UCSD-AML1 (cell line): ENCODE data around the gene MCOLN2.
"Not testable (repeated sequence)": the region's sequence is repeated elsewhere in the genome, so short reads cannot be mapped to it uniquely, and the experiment has no call there.

Source experiments
- DNase-seq: peaks from one replicate; lab custom pipeline; 2025; ENCODE audit not compliant: unreplicated experiment; lab: John Stamatoyannopoulos, UW

MCOLN2 gene

GRCh38 chr1:84986561-84986960, 10.4 kb downstream of the MCOLN2 start:
- DNase-seq: not testable (repeated sequence)

- DNase-seq: no peak
These were observed 11.5 kb downstream of the MCOLN2 start for GRCh38 chr1:84985365-84985764.

- DNase-seq: no peak
These were observed 14.5 kb downstream of the MCOLN2 start for GRCh38 chr1:84982395-84982794.

- no peak for DNase-seq
These were observed 21.9 kb downstream of the MCOLN2 start for GRCh38 chr1:84975035-84975434.

- no peak for DNase-seq
These were observed 23.2 kb downstream of the MCOLN2 start for GRCh38 chr1:84973498-84974334.

- DNase-seq: no peak
These were observed 24.4 kb downstream of the MCOLN2 start for GRCh38 chr1:84972377-84972987.

GRCh38 chr1:84971957-84972356, 25.0 kb downstream of the MCOLN2 start:
- no peak for DNase-seq

- DNase-seq: no peak
These were observed 27.2 kb downstream of the MCOLN2 start for GRCh38 chr1:84969489-84970250.

- DNase-seq: no peak
These were observed 28.0 kb downstream of the MCOLN2 start for GRCh38 chr1:84968865-84969264.

- no peak for DNase-seq
These were observed 28.8 kb downstream of the MCOLN2 start for GRCh38 chr1:84968101-84968500.

- DNase-seq: no peak
These were observed 29.2 kb downstream of the MCOLN2 start for GRCh38 chr1:84967666-84968065.

GRCh38 chr1:84963021-84963420, 33.9 kb downstream of the MCOLN2 start:
- DNase-seq: no peak

- DNase-seq: no peak
These were observed 35.6 kb downstream of the MCOLN2 start for GRCh38 chr1:84961316-84961715.

GRCh38 chr1:84960371-84960770, 36.5 kb downstream of the MCOLN2 start:
- no peak for DNase-seq

- DNase-seq: no peak
These were observed 37.6 kb downstream of the MCOLN2 start for GRCh38 chr1:84959294-84959693.

GRCh38 chr1:84957966-84958365, 38.9 kb downstream of the MCOLN2 start:
- no peak for DNase-seq

- DNase-seq: no peak
These were observed 40.3 kb downstream of the MCOLN2 start for GRCh38 chr1:84956655-84957054.

GRCh38 chr1:84956097-84956496, 40.8 kb downstream of the MCOLN2 start:
- no peak for DNase-seq

GRCh38 chr1:84949664-84950063, 47.2 kb downstream of the MCOLN2 start:
- DNase-seq: no peak

GRCh38 chr1:84947536-84948410, 49.1 kb downstream of the MCOLN2 start:
- no peak for DNase-seq

GRCh38 chr1:84946631-84947030, 50.3 kb downstream of the MCOLN2 start:
- DNase-seq: no peak
